Measurements from ENCODE around the gene CD58.

DNA sequence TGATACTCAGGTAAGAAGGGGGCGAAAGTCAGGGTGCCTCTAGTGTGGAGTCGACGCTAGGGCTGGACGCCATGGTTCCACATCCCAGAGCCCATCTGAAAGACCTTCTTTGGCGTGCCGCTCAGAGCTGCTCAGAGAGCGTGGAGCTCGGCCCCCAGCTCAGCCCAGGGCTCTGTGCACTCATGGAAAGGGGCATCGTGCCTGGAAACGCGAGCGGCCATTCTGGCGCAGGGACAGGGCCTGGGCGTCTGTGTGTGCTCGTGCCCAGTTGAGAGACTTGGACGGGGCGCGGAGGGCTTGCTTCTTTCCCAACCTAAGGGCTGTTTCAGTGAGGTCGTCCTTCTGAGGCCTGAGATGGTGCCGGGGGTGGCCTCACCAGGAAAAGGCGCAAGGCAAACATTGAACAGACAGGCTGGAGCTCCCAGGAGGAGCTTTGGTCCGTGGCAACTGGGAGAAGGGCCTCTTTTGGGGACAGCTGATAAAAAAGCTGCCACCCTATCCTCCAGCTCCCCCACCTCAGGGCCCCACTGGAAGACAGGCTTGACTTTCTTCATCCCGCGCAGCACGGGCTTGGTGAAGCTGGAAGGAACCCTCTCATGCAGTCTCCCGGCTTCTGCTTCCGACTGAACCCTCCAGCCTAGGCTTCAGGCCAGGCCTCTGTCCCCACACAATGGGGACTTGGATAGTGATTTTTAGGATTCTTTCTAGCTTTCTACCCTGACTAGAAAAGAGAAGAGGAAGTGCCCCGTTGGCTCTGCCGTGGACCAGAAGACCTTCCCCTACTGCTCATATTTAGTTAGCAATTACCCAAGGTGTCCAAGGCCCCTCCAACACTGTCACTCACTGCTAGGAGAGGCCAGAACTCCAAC, 77.1 kb downstream of the CD58 start:
- no peak for TF ChIP-seq CTCF (IDR thresholded peaks at IDR 0.05)
- TF ChIP-seq POLR2AphosphoS5 (IDR thresholded peaks at IDR 0.05) = no peak

Measured in suprapubic skin (tissue), 3 donors.